SK-N-MC (cell line): ENCODE results near the gene SRRT.
"Not testable (repeated sequence)": the region's sequence is repeated elsewhere in the genome, so short reads cannot be mapped to it uniquely, and the experiment has no call there.

ENCODE experiments used
- EZH2 ChIP-seq: fragments of 200-600 bp; sonication (generic); IDR thresholded peaks from one replicate; pipeline ENCODE4 v1.6.1; 2017; ENCODE audit warnings: antibody characterized with exemption
- POLR2AphosphoS5 ChIP-seq: IDR thresholded peaks from 2 replicates; pipeline ENCODE4 v1.6.1; 2012; ENCODE audit warnings: mild to moderate bottlenecking, low read depth, low read length, borderline replicate concordance

DNA sequence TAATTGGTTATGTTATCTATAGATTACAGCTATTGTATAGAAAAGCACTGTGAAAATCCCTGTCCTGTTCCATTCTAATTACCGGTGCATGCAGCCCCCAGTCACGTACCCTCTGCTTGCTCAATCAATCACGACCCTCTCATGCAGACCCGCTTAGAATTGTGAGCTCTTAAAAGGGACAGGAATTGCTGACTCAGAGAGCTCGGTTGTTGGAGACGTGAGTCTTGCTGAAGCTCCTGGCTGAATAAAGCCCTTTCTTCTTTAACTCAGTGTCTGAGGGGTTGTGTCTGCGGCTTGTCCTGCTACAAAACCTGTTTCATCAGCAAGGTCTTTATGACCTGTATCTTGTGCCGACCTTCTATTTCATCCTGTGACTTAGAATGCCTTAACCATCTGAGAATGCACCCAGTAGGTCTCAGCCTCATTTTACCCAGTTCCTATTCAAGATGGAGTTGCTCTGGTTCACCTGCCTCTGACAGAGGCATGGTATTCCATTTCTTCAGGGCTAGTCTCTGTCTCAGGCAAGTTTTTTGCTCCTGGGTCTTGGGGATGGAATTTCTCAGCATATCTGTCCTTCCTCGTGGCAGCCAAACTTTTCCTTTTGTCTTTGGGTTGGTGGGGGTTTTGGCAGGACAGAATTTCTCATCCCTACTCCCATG, 45.0 kb downstream of the SRRT start:
- not testable (repeated sequence) for TF ChIP-seq EZH2, POLR2AphosphoS5
